OCI-LY7 (cell line): ENCODE results near the gene RBM44. TPM values are rescaled to one million over a fixed set of nuclear protein-coding genes. Genes with fewer than 3 reads are reported as not detected.
"Not testable (repeated sequence)": the region's sequence is repeated elsewhere in the genome, so short reads cannot be mapped to it uniquely, and the experiment has no call there.

Source experiments
- BruUV-seq: library from RNA; stranded (reverse); fragments of 400-500 nt; replicated peaks from 2 replicates; lab custom pipeline; 2021; lab: Mats Ljungman, UMichigan
- CTCF ChIA-PET: fragments of 300-600 bp; sonication (Branson Sonifier 250); formaldehyde crosslinking; loops from one replicate; lab custom pipeline; 2022; ENCODE audit warnings: antibody characterized with exemption; ENCODE audit not compliant: unreplicated experiment; lab: Charles Lee
- POLR2A ChIA-PET: fragments of 300-600 bp; sonication (Branson Sonifier 250); formaldehyde crosslinking; loops from one replicate; lab custom pipeline; 2022; ENCODE audit warnings: antibody characterized with exemption; lab: Charles Lee
- DNase-seq: peaks from one replicate; pipeline ENCODE4 v3.0.0-alpha.2; 2015; ENCODE audit warnings: low spot score
- H2AFZ ChIP-seq: fragments of 200-600 bp; sonication (generic), shearing (Covaris generic); 2 replicates; pipeline ENCODE4 v1.6.1; 2014; ENCODE audit warnings: mild to moderate bottlenecking, antibody characterized with exemption, low read length, moderate library complexity
- H3K27ac ChIP-seq: fragments of 200-600 bp; sonication (generic); 2 replicates; pipeline ENCODE4 v1.5.1; 2014; ENCODE audit warnings: mixed run types, low read depth, mild to moderate bottlenecking, moderate library complexity, low read length, inconsistent platforms; ENCODE audit not compliant: poor library complexity, severe bottlenecking
- H3K36me3 ChIP-seq: fragments of 200-600 bp; sonication (generic); 2 replicates; pipeline ENCODE4 v1.6.1; 2014; ENCODE audit warnings: mild to moderate bottlenecking, antibody characterized with exemption, low read length, moderate library complexity, mixed read lengths; ENCODE audit not compliant: insufficient read depth
- H3K4me1 ChIP-seq: fragments of 200-600 bp; sonication (generic); 2 replicates; pipeline ENCODE4 v1.5.1; 2014; ENCODE audit warnings: mild to moderate bottlenecking, low read length; ENCODE audit not compliant: insufficient read depth, poor library complexity, severe bottlenecking
- H3K4me2 ChIP-seq: fragments of 200-600 bp; sonication (generic); 2 replicates; pipeline ENCODE4 v1.6.1; 2014; ENCODE audit warnings: mild to moderate bottlenecking, low read length
- H3K4me3 ChIP-seq: fragments of 200-600 bp; sonication (generic); 2 replicates; pipeline ENCODE4 v1.5.1; 2014; ENCODE audit warnings: mild to moderate bottlenecking, low read depth, low read length; ENCODE audit not compliant: poor library complexity, severe bottlenecking
- H3K79me2 ChIP-seq: fragments of 200-600 bp; sonication (generic); 2 replicates; pipeline ENCODE4 v1.6.1; 2016; ENCODE audit warnings: low read depth, mild to moderate bottlenecking, low read length, moderate library complexity, mixed read lengths; ENCODE audit not compliant: insufficient read depth
- H3K9me2 ChIP-seq: fragments of 200-600 bp; sonication (generic); 2 replicates; pipeline ENCODE4 v1.6.1; 2016; ENCODE audit warnings: mild to moderate bottlenecking, low read length, mixed read lengths; ENCODE audit not compliant: insufficient read depth
- H3K9me3 ChIP-seq: fragments of 200-600 bp; sonication (generic); 2 replicates; pipeline ENCODE4 v1.6.1; 2014; ENCODE audit warnings: mild to moderate bottlenecking, mixed run types, low read length, mixed read lengths
- H4K20me1 ChIP-seq: fragments of 200-600 bp; sonication (generic); 2 replicates; pipeline ENCODE4 v1.6.1; 2014; ENCODE audit warnings: mild to moderate bottlenecking, antibody characterized with exemption, low read length, moderate library complexity, mixed read lengths; ENCODE audit not compliant: insufficient read depth
- EZH2phosphoT487 ChIP-seq: fragments of 200-600 bp; sonication (generic); IDR thresholded peaks from 2 replicates; pipeline ENCODE4 v1.6.1; 2018; ENCODE audit warnings: low read depth, borderline replicate concordance, mild to moderate bottlenecking, mixed run types, antibody characterized with exemption, low read length, moderate library complexity, mixed read lengths
- intact Hi-C: fragments of 100-400 bp; cut with micrococcal nuclease; formaldehyde crosslinking; loops from one replicate; pipeline ENCODE4 v1.10.0; 2022; ENCODE audit not compliant: unreplicated experiment
- total RNA-seq, 2 experiments: library from RNA; depleted of rRNA in 1 of 2; stranded (reverse); fragments of >200 nt in 1 of 2; shearing (Covaris generic) in 1 of 2; gene quantifications; 2 replicates each; pipeline ENCODE4 v1.2.3, GENCODE V29; 2014 to 2022
- TF ChIP-seq, protein P1 (sequence below): fragments of 200-600 bp; sonication (generic); conservative IDR thresholded peaks from 2 replicates; pipeline ENCODE4 v1.5.1; 2014; ENCODE audit warnings: mild to moderate bottlenecking, antibody characterized with exemption, low read length, moderate library complexity, mixed read lengths

RBM44 gene
- total RNA-seq, 2 experiments from 2014 or later = 0.72 to 1.2 TPM

DNA sequence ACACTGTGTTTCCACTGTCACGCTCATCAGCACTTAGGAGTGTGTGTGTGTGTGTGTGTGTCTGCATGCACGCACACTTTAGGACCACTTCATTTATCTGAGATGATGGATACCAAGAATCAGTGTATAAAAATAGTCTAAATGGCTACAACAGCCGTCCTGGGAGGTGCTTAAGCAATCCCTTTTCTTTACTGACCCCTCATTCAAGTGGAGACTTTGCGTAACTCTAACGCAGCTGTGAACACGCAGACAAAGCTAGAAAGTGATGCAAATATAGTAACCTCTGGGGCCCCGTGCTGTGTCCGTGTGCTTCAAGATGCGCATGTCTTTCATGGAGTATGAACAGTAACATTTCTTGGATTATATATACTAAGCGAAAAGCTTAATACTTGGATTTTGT is 40.4 kb upstream of the RBM44 start:
- BruUV-seq = no TSS peak
- no peaks in the 10 kb centered on the region for H3K9me3 ChIP-seq
- intact Hi-C loops = no loop called here
- H3K27ac ChIP-seq = no peak overlapping the region
- H2AFZ ChIP-seq = no peak overlapping the region
- no peaks in the 10 kb centered on the region for H4K20me1 ChIP-seq
- TF ChIP-seq EZH2phosphoT487 = no peak
- TF ChIP-seq, protein P1, sequence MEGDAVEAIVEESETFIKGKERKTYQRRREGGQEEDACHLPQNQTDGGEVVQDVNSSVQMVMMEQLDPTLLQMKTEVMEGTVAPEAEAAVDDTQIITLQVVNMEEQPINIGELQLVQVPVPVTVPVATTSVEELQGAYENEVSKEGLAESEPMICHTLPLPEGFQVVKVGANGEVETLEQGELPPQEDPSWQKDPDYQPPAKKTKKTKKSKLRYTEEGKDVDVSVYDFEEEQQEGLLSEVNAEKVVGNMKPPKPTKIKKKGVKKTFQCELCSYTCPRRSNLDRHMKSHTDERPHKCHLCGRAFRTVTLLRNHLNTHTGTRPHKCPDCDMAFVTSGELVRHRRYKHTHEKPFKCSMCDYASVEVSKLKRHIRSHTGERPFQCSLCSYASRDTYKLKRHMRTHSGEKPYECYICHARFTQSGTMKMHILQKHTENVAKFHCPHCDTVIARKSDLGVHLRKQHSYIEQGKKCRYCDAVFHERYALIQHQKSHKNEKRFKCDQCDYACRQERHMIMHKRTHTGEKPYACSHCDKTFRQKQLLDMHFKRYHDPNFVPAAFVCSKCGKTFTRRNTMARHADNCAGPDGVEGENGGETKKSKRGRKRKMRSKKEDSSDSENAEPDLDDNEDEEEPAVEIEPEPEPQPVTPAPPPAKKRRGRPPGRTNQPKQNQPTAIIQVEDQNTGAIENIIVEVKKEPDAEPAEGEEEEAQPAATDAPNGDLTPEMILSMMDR = no peak
- DNase-seq = no peak
- no peak overlapping the region for H3K4me2 ChIP-seq
- H3K4me1 ChIP-seq = no peaks in the 10 kb centered on the region
- no peaks in the 10 kb centered on the region for H3K9me2 ChIP-seq
- H3K4me3 ChIP-seq = no peak overlapping the region
- H3K79me2 ChIP-seq = no peaks in the 10 kb centered on the region
- ChIA-PET POLR2A (no interaction called here), CTCF (no interaction called here)
- peaks cover 97% of the 10 kb centered on the region for H3K36me3 ChIP-seq

DNA sequence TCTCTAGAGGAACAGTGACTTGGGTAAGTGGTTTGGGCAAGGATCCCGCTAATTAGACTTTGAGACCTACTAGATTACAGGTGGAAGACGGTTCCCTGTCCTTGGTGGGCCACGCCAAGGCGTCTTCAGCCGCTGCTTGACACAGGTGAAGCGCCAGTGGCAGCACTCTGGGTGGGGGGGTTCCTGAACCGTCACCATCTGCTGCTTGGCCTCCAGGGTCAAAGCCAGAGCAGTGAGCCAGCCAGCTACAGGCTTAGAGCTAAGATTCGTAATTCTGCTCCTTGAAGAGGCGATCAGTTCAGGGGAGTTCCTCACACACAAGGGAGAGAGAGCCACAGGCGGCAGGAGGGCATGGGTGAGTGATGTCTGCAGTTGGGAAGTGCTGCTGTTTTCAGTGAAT is 39.4 kb upstream of the RBM44 start:
- intact Hi-C loops = no loop called here
- ChIA-PET CTCF (no interaction called here), POLR2A (no interaction called here)
- DNase-seq = no peak
- H2AFZ ChIP-seq = no peak overlapping the region
- H3K4me1 ChIP-seq = no peaks in the 10 kb centered on the region
- no peaks in the 10 kb centered on the region for H3K79me2 ChIP-seq
- H3K9me2 ChIP-seq = no peaks in the 10 kb centered on the region
- no TSS peak for BruUV-seq
- TF ChIP-seq, protein P1 = no peak
- TF ChIP-seq EZH2phosphoT487 = no peak
- no peaks in the 10 kb centered on the region for H4K20me1 ChIP-seq
- no peaks in the 10 kb centered on the region for H3K9me3 ChIP-seq
- no peak overlapping the region for H3K27ac ChIP-seq
- H3K4me2 ChIP-seq = no peak overlapping the region
- H3K4me3 ChIP-seq = no peak overlapping the region
- peaks cover 97% of the 10 kb centered on the region for H3K36me3 ChIP-seq

DNA sequence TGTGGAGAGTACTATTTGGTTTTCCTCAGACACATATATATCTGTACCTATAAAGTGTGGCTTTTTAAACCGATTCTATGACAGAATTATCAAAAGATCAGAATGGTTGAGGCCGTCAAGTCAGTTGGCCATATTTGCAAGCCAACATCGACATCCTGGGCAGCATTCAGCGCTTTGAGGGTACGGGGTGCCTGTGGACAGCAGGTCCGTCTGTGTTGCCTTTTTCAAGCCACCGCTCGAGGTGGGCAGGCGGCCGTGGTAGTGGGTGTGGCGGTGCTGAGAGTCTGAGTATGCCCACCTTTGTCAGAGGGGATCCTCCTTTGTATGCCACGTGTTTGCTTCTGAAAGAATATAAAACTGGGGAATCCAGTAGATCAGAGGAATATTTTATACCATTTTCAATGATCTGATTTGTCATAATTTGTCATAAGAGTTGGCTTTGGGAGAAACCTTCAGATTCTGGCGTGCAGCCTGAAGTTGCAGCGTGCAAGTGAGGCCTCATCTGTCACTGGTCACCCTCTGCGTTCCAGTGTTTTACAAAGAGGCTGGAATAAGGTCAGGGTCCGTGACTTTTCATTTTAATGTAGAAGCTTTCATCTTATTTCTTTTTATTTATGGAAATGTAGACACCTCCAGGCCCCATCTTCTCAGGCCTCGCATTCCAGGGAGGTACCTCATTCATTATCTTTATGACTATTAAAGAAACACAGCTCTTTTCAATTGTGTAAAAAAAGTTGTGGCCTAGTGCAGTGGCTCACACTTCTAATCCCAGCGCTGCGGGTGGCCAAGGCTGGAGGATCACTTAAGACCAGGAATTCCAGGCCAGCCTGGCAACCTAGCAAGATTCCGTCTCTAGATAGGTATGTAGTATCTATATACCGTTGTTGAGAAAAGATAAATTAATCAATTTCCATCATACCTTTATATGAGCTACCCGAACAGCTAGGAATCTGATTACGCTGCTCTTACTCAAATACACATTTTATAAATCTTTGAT is 37.8 kb upstream of the RBM44 start:
- TF ChIP-seq, protein P1 = no peak
- TF ChIP-seq EZH2phosphoT487 = no peak
- no peak overlapping the region for H3K27ac ChIP-seq
- no peaks in the 10 kb centered on the region for H3K79me2 ChIP-seq
- no peak overlapping the region for H3K4me3 ChIP-seq
- no peaks in the 10 kb centered on the region for H3K4me1 ChIP-seq
- no peak overlapping the region for H3K4me2 ChIP-seq
- H3K9me2 ChIP-seq = no peaks in the 10 kb centered on the region
- POLR2A ChIA-PET = no interaction called here
- no peak for DNase-seq
- intact Hi-C loops = no loop called here
- no TSS peak for BruUV-seq
- no peaks in the 10 kb centered on the region for H3K9me3 ChIP-seq
- no peaks in the 10 kb centered on the region for H4K20me1 ChIP-seq
- no peak overlapping the region for H2AFZ ChIP-seq
- peaks cover 90% of the 10 kb centered on the region for H3K36me3 ChIP-seq
- CTCF ChIA-PET = interaction anchor here (0.5 kb wide), 1 partner anchor 22 kb away, joined by 3 read pairs; no protein-coding TSS in a partner anchor

DNA sequence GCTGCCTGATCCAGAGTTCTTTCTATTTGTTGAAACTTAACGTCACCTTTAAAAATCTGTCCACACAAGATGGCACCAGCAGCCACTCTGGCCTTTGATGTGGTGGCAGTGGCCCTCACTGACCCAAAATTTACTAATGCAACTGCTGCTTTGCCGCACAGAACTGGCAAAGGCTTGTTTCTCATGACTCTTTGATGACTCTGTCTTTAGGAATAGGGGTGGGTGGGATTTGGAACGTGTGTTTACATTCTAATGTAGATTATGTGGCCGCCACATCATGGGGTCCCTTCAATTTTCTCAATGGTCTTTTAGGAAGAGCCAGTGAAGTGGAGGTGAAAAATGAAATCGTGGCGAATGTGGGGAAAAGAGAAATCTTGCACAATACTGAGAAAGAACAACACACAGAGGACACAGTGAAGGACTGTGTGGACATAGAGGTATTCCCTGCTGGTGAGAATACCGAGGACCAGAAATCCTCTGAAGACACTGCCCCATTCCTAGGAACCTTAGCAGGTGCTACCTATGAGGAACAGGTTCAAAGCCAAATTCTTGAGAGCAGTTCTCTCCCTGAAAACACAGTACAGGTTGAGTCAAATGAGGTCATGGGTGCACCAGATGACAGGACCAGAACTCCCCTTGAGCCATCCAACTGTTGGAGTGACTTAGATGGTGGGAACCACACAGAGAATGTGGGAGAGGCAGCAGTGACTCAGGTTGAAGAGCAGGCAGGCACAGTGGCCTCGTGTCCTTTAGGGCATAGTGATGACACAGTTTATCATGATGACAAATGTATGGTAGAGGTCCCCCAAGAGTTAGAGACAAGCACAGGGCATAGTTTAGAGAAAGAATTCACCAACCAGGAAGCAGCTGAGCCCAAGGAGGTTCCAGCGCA is 36.0 kb upstream of the RBM44 start:
- BruUV-seq, H3K4me2 ChIP-seq, H3K79me2 ChIP-seq, intact Hi-C loops, H3K4me3 ChIP-seq, H4K20me1 ChIP-seq, DNase-seq, H2AFZ ChIP-seq, H3K4me1 ChIP-seq, H3K27ac ChIP-seq, POLR2A ChIA-PET, H3K9me2 ChIP-seq, H3K9me3 ChIP-seq, CTCF ChIA-PET: not testable (repeated sequence)
- H3K36me3 ChIP-seq = peaks cover 85% of the 10 kb centered on the region
